Measurements from ENCODE around the gene STX17. TPM values are rescaled to one million over a fixed set of nuclear protein-coding genes. Genes with fewer than 3 reads are reported as not detected.

The STX17 gene
- total RNA-seq, 2 donors from 2014 or later = 34.0 to 87.9 TPM

GRCh38 chr9:99922711-99923030, 16.2 kb downstream of the STX17 start:
- H3K36me3 ChIP-seq = no peaks in the 10 kb centered on the region
- no peak for DNase-seq (ENCODE audit: low spot score)
- H3K27ac ChIP-seq = no peak overlapping the region
- H3K27me3 ChIP-seq (replicated peaks; ENCODE audit: insufficient read depth) = no peaks in the 10 kb centered on the region
- no peak overlapping the region for H3K4me3 ChIP-seq
- H3K9me3 ChIP-seq = no peaks in the 10 kb centered on the region
- TF ChIP-seq POLR2AphosphoS5 (IDR thresholded peaks at IDR 0.05) (no peak), POLR2A (IDR thresholded peaks at IDR 0.05) (no peak), CTCF (IDR thresholded peaks at IDR 0.05) (no peak)
- intact Hi-C loops (cut with DNase I) = no loop called here
- no peaks in the 10 kb centered on the region for H3K4me1 ChIP-seq (replicated peaks)

- no peaks in the 10 kb centered on the region for H3K4me1 ChIP-seq (replicated peaks)
- no peak for DNase-seq (ENCODE audit: low spot score)
- no peak for TF ChIP-seq POLR2A (IDR thresholded peaks at IDR 0.05)
- TF ChIP-seq POLR2AphosphoS5 (IDR thresholded peaks at IDR 0.05) = no peak
- TF ChIP-seq CTCF (IDR thresholded peaks at IDR 0.05) = no peak
- no peaks in the 10 kb centered on the region for H3K27me3 ChIP-seq (replicated peaks; ENCODE audit: insufficient read depth)
- 99% methylated on average over 4 of the region's 4 CpGs for WGBS
- H3K27ac ChIP-seq = no peak overlapping the region
- no peaks in the 10 kb centered on the region for H3K36me3 ChIP-seq
- intact Hi-C loops (cut with DNase I) = no loop called here
- no peaks in the 10 kb centered on the region for H3K9me3 ChIP-seq
- H3K4me3 ChIP-seq = no peak overlapping the region
Measured at GRCh38 chr9:99925541-99925940, 19.1 kb downstream of the STX17 start.

GRCh38 chr9:99929652-99930051, 23.2 kb downstream of the STX17 start:
- Histone ChIP-seq H3K4me1 (replicated peaks) (no peaks in the 10 kb centered on the region), H3K4me3 (no peak overlapping the region), H3K27me3 (replicated peaks; ENCODE audit: insufficient read depth) (no peaks in the 10 kb centered on the region), H3K36me3 (no peaks in the 10 kb centered on the region), H3K9me3 (no peaks in the 10 kb centered on the region), H3K27ac (no peak overlapping the region)
- TF ChIP-seq POLR2A (IDR thresholded peaks at IDR 0.05) (no peak), POLR2AphosphoS5 (IDR thresholded peaks at IDR 0.05) (no peak)
- DNase-seq (ENCODE audit: low spot score) = no peak
- 100% methylated on average over 2 of the region's 2 CpGs for WGBS
- intact Hi-C loops (cut with DNase I) = no loop called here

- TF ChIP-seq POLR2AphosphoS5 (IDR thresholded peaks at IDR 0.05) (no peak), POLR2A (IDR thresholded peaks at IDR 0.05) (no peak), CTCF (IDR thresholded peaks at IDR 0.05) (no peak)
- Histone ChIP-seq H3K4me3 (no peak overlapping the region), H3K27me3 (replicated peaks; ENCODE audit: insufficient read depth) (no peaks in the 10 kb centered on the region), H3K9me3 (no peaks in the 10 kb centered on the region), H3K36me3 (no peaks in the 10 kb centered on the region), H3K4me1 (replicated peaks) (no peaks in the 10 kb centered on the region), H3K27ac (no peak overlapping the region)
- intact Hi-C loops (cut with DNase I) = no loop called here
- DNase-seq (ENCODE audit: low spot score) = no peak
- WGBS = 96% methylated on average over 6 of the region's 6 CpGs
Measured at GRCh38 chr9:99931155-99931840, 24.8 kb downstream of the STX17 start.

- TF ChIP-seq POLR2A (IDR thresholded peaks at IDR 0.05) (no peak), POLR2AphosphoS5 (IDR thresholded peaks at IDR 0.05) (no peak), CTCF (IDR thresholded peaks at IDR 0.05) (no peak)
- WGBS = 98% methylated on average over 4 of the region's 4 CpGs
- Histone ChIP-seq H3K4me3 (no peak overlapping the region), H3K4me1 (replicated peaks) (no peaks in the 10 kb centered on the region), H3K9me3 (no peaks in the 10 kb centered on the region), H3K27ac (no peak overlapping the region), H3K27me3 (replicated peaks; ENCODE audit: insufficient read depth) (no peaks in the 10 kb centered on the region), H3K36me3 (no peaks in the 10 kb centered on the region)
- intact Hi-C loops (cut with DNase I) = no loop called here
- no peak for DNase-seq (ENCODE audit: low spot score)
Measured at GRCh38 chr9:99936947-99937587, 30.6 kb downstream of the STX17 start.

All from prostate gland (tissue), 2 donors.